ENCODE data around the gene P2RY2.

The P2RY2 gene

DNA sequence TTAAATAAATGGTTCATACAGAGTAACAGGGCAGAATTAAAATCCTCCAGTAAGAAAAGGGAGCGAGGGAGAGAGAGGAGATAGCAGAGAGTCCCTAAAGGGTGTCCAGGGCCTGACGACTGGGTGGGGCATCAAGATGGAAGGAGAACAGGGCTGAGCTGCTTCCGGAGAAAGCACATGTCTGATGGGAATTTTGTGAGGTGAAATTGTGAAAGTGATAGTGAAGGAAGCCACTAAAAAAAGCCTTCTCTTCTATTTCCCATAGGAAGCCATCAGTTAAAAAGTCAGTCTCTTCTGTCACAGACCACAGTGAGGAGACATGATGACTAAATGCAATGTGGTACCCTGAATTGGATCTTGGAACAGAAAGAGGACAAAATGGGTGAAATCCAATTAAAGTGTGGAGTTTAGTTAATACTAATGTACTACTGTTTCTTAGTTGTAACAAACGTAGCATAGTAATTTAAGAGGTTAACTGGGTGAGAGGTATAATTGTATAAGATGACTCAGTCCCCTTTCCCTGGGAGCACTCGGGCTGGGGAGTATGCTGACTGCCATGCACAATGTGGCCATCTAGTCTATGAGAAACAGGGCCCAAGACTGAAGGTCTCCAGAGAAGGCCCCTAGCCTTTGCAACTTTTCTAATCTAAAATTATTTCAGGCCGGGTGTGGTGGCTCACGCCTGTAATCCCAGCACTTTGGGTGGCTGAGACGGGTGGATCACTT is 46.5 kb upstream of the P2RY2 start:
- no peak overlapping the region for H3K4me2 ChIP-seq (ENCODE audit: low read depth, low read length, poor library complexity, severe bottlenecking)
- H3F3A ChIP-seq (ENCODE audit: insufficient read depth): no peaks in the 10 kb centered on the region
- H2AFZ ChIP-seq (ENCODE audit: low read depth, low read length, severe bottlenecking): no peak overlapping the region
- no peak overlapping the region for H3K9ac ChIP-seq (ENCODE audit: low read length)
- H3K4me3 ChIP-seq (ENCODE audit: insufficient read depth, low read length, poor library complexity, severe bottlenecking): no peak overlapping the region
- H3K36me3 ChIP-seq (ENCODE audit: low read length): no peaks in the 10 kb centered on the region
- H3K9me3 ChIP-seq (ENCODE audit: insufficient read depth, low read length): no peaks in the 10 kb centered on the region
- H3K9me2 ChIP-seq (replicated peaks; ENCODE audit: insufficient read depth, low read length): no peaks in the 10 kb centered on the region
- H4K20me1 ChIP-seq (ENCODE audit: low read depth, low read length): no peaks in the 10 kb centered on the region
- no peaks in the 10 kb centered on the region for H3K79me2 ChIP-seq (ENCODE audit: insufficient read depth, low read length)
- TF ChIP-seq EZH2phosphoT487 (conservative IDR thresholded peaks at IDR 0.05; ENCODE audit: low read length): no peak
- TF ChIP-seq, protein P1, sequence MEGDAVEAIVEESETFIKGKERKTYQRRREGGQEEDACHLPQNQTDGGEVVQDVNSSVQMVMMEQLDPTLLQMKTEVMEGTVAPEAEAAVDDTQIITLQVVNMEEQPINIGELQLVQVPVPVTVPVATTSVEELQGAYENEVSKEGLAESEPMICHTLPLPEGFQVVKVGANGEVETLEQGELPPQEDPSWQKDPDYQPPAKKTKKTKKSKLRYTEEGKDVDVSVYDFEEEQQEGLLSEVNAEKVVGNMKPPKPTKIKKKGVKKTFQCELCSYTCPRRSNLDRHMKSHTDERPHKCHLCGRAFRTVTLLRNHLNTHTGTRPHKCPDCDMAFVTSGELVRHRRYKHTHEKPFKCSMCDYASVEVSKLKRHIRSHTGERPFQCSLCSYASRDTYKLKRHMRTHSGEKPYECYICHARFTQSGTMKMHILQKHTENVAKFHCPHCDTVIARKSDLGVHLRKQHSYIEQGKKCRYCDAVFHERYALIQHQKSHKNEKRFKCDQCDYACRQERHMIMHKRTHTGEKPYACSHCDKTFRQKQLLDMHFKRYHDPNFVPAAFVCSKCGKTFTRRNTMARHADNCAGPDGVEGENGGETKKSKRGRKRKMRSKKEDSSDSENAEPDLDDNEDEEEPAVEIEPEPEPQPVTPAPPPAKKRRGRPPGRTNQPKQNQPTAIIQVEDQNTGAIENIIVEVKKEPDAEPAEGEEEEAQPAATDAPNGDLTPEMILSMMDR (IDR thresholded peaks at IDR 0.05; ENCODE audit: insufficient read depth, low read length, poor library complexity, severe bottlenecking): no peak
- no peaks in the 10 kb centered on the region for H3K27me3 ChIP-seq (ENCODE audit: low read length)
- no peak overlapping the region for H3K27ac ChIP-seq (ENCODE audit: low read depth, low read length)

DNA sequence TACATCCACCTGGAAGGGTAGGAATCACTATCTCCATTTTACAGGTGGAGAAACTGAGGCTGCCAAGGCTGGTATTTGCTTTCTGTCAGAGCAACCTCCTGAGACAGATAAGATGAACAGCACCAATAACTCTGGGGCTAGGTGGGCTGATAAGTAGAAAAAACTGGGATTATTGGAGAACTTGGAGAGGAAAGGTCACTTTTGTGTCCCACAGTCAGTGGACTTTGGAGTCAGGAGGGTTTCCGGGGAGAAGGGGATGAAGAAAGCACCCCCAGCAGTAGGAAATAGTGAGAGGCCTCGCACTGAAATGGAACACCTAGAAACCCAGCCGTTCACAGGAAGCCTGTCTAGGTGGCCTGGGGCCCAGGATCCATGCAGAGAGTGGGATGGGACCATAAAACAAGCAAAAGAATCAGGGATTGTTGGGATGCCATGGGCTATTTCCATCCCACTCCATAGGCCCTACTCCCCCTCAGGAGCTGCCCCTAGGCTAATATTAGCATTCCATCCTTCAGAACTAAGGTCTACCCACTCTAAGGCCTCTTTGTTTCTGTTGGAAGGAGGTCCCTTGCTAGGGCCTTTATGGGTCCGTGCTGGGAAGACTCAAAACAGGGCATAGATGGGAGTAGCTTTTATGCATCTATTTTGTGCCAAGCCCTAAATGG is 45.0 kb upstream of the P2RY2 start:
- Histone ChIP-seq H3F3A (ENCODE audit: insufficient read depth) (no peaks in the 10 kb centered on the region), H3K9me3 (ENCODE audit: insufficient read depth, low read length) (no peaks in the 10 kb centered on the region), H3K9me2 (replicated peaks; ENCODE audit: insufficient read depth, low read length) (no peaks in the 10 kb centered on the region), H3K4me3 (ENCODE audit: insufficient read depth, low read length, poor library complexity, severe bottlenecking) (no peak overlapping the region), H3K27ac (ENCODE audit: low read depth, low read length) (no peak overlapping the region), H3K79me2 (ENCODE audit: insufficient read depth, low read length) (no peaks in the 10 kb centered on the region), H3K4me2 (ENCODE audit: low read depth, low read length, poor library complexity, severe bottlenecking) (no peak overlapping the region), H3K27me3 (ENCODE audit: low read length) (no peaks in the 10 kb centered on the region), H2AFZ (ENCODE audit: low read depth, low read length, severe bottlenecking) (no peak overlapping the region), H3K36me3 (ENCODE audit: low read length) (no peaks in the 10 kb centered on the region), H4K20me1 (ENCODE audit: low read depth, low read length) (no peaks in the 10 kb centered on the region), H3K9ac (ENCODE audit: low read length) (no peak overlapping the region)
- TF ChIP-seq, protein P1 (IDR thresholded peaks at IDR 0.05; ENCODE audit: insufficient read depth, low read length, poor library complexity, severe bottlenecking): no peak
- TF ChIP-seq EZH2phosphoT487 (conservative IDR thresholded peaks at IDR 0.05; ENCODE audit: low read length): no peak

DNA sequence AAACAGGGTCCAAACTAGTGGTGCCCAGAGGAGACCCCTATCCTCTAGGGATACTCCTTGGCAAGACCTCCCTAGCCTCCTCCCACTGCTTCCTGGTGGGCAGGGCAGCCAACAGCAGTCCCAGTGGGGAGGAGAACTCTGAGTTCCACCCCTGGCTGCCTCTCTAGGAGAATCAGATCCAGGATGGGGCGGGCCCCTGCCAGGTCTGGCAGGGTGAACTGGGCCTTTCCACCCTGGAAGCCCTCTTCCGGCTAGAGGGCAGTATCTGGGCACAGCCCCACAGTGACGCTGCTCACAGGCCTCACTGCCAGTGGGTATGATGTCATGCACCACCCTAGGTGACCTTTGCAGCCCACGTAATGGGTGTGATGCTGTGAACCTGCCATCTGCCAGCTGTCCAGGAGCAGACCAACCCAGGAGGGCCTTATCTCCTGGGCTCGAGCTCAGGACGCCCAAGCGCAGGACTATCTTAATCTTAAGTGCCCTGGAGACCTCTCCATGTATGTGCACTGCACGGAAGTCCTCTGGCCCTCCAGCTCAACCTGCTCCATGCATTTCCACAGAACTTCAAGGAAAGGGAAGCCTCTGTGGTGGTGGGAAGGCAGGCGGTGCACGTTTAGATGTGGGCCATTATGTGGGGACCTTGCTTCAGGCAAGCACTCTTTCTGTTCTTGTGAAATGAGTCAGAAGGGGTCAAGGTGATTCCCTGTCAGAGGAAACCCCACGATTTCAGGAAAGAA is 44.2 kb upstream of the P2RY2 start:
- TF ChIP-seq, protein P1 (IDR thresholded peaks at IDR 0.05; ENCODE audit: insufficient read depth, low read length, poor library complexity, severe bottlenecking): no peak
- no peak for TF ChIP-seq EZH2phosphoT487 (conservative IDR thresholded peaks at IDR 0.05; ENCODE audit: low read length)
- H3K27ac ChIP-seq (ENCODE audit: low read depth, low read length): no peak overlapping the region
- H3K9ac ChIP-seq (ENCODE audit: low read length): no peak overlapping the region
- no peaks in the 10 kb centered on the region for H3F3A ChIP-seq (ENCODE audit: insufficient read depth)
- no peaks in the 10 kb centered on the region for H3K36me3 ChIP-seq (ENCODE audit: low read length)
- no peaks in the 10 kb centered on the region for H3K9me2 ChIP-seq (replicated peaks; ENCODE audit: insufficient read depth, low read length)
- H2AFZ ChIP-seq (ENCODE audit: low read depth, low read length, severe bottlenecking): no peak overlapping the region
- H3K4me3 ChIP-seq (ENCODE audit: insufficient read depth, low read length, poor library complexity, severe bottlenecking): no peak overlapping the region
- H3K27me3 ChIP-seq (ENCODE audit: low read length): no peaks in the 10 kb centered on the region
- H3K4me2 ChIP-seq (ENCODE audit: low read depth, low read length, poor library complexity, severe bottlenecking): no peak overlapping the region
- H4K20me1 ChIP-seq (ENCODE audit: low read depth, low read length): no peaks in the 10 kb centered on the region
- no peaks in the 10 kb centered on the region for H3K79me2 ChIP-seq (ENCODE audit: insufficient read depth, low read length)
- no peaks in the 10 kb centered on the region for H3K9me3 ChIP-seq (ENCODE audit: insufficient read depth, low read length)

Measured in SU-DHL-6 (cell line).